ENCODE measurements around the gene NAALADL1. TPM values are rescaled to one million over a fixed set of nuclear protein-coding genes. Genes with fewer than 3 reads are reported as not detected.

Gene NAALADL1
- total and polyA plus RNA-seq, 2 experiments from 2014 or later: 11.1 to 13.7 TPM

DNA sequence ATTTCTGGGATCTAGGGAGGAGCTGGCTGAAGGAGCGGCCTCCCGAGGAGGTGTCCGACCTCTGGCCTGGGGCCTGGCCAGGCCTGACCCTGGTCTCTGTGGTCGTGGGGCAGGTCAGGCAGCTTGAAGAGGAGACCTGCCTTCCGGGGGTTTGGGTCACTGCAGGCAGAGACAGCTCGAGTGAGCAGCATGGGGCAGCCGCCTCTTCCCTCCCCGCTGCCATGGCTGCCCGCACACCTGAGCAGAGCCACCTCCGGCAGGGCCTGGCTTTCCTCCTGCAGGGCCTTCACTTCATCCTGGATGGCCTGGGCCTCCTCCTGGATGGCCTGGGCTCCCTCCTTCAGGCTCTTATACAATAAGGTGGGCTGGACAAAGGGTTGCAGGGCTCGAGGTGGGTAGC, 8.0 kb upstream of the NAALADL1 start (continued):
- TF ChIP-seq, protein P1, sequence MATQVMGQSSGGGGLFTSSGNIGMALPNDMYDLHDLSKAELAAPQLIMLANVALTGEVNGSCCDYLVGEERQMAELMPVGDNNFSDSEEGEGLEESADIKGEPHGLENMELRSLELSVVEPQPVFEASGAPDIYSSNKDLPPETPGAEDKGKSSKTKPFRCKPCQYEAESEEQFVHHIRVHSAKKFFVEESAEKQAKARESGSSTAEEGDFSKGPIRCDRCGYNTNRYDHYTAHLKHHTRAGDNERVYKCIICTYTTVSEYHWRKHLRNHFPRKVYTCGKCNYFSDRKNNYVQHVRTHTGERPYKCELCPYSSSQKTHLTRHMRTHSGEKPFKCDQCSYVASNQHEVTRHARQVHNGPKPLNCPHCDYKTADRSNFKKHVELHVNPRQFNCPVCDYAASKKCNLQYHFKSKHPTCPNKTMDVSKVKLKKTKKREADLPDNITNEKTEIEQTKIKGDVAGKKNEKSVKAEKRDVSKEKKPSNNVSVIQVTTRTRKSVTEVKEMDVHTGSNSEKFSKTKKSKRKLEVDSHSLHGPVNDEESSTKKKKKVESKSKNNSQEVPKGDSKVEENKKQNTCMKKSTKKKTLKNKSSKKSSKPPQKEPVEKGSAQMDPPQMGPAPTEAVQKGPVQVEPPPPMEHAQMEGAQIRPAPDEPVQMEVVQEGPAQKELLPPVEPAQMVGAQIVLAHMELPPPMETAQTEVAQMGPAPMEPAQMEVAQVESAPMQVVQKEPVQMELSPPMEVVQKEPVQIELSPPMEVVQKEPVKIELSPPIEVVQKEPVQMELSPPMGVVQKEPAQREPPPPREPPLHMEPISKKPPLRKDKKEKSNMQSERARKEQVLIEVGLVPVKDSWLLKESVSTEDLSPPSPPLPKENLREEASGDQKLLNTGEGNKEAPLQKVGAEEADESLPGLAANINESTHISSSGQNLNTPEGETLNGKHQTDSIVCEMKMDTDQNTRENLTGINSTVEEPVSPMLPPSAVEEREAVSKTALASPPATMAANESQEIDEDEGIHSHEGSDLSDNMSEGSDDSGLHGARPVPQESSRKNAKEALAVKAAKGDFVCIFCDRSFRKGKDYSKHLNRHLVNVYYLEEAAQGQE (IDR thresholded peaks at IDR 0.05; ENCODE audit: unreplicated experiment): no peak
- no peak for TF ChIP-seq JUNB (IDR thresholded peaks at IDR 0.05; ENCODE audit: unreplicated experiment)

DNA sequence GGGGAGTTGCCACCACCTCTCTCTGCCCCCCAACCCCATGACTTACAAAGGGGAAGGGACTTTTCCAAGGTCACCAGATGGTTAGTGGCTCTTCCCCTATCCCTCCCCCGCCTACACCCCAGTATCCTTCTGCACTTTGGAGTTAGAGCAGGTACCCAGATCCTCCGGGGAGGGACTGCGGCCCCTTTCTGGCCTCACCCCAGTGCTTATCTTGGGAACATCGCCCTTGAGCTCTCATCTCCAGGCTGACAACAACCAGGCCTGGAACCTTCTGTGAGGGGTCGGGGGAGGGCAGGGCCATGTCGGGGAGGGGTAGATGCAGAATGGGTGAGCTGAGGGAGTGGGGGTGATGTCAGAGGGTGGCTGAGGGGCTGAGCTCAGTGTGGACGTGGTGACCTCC, 7.5 kb upstream of the NAALADL1 start:
- Mint-ChIP-seq H3K27me3 (ENCODE audit: insufficient read depth, low read depth, poor library complexity) (peaks cover 2% of the 10 kb centered on the region), H3K9me3 (no peaks in the 10 kb centered on the region)
- H3K27ac ChIP-seq (ENCODE audit: low read depth): no peak overlapping the region
- TF ChIP-seq EZH2 (IDR thresholded peaks at IDR 0.05; ENCODE audit: low read depth, unreplicated experiment) (no peak), EZH2phosphoT487 (IDR thresholded peaks at IDR 0.05; ENCODE audit: unreplicated experiment) (no peak), ZNF331 (CRISPR knock-in tag; IDR thresholded peaks at IDR 0.05; ENCODE audit: low read depth) (no peak), CREB1 (CRISPR knock-in tag; IDR thresholded peaks at IDR 0.05; ENCODE audit: low read depth) (no peak), ZNF114 (CRISPR knock-in tag; IDR thresholded peaks at IDR 0.05) (no peak), STAT1 (IDR thresholded peaks at IDR 0.05; ENCODE audit: unreplicated experiment) (no peak), JUNB (IDR thresholded peaks at IDR 0.05; ENCODE audit: unreplicated experiment) (no peak), NANOG (IDR thresholded peaks at IDR 0.05; ENCODE audit: borderline replicate concordance) (no peak), POLR2AphosphoS5 (IDR thresholded peaks at IDR 0.05; ENCODE audit: low read depth) (no peak)
- TF ChIP-seq, protein P2, sequence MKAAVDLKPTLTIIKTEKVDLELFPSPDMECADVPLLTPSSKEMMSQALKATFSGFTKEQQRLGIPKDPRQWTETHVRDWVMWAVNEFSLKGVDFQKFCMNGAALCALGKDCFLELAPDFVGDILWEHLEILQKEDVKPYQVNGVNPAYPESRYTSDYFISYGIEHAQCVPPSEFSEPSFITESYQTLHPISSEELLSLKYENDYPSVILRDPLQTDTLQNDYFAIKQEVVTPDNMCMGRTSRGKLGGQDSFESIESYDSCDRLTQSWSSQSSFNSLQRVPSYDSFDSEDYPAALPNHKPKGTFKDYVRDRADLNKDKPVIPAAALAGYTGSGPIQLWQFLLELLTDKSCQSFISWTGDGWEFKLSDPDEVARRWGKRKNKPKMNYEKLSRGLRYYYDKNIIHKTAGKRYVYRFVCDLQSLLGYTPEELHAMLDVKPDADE (IDR thresholded peaks at IDR 0.05): no peak
- TF ChIP-seq, protein P3, sequence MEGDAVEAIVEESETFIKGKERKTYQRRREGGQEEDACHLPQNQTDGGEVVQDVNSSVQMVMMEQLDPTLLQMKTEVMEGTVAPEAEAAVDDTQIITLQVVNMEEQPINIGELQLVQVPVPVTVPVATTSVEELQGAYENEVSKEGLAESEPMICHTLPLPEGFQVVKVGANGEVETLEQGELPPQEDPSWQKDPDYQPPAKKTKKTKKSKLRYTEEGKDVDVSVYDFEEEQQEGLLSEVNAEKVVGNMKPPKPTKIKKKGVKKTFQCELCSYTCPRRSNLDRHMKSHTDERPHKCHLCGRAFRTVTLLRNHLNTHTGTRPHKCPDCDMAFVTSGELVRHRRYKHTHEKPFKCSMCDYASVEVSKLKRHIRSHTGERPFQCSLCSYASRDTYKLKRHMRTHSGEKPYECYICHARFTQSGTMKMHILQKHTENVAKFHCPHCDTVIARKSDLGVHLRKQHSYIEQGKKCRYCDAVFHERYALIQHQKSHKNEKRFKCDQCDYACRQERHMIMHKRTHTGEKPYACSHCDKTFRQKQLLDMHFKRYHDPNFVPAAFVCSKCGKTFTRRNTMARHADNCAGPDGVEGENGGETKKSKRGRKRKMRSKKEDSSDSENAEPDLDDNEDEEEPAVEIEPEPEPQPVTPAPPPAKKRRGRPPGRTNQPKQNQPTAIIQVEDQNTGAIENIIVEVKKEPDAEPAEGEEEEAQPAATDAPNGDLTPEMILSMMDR (conservative IDR thresholded peaks at IDR 0.05; ENCODE audit: low read depth in 2 of 2): no peak
- TF ChIP-seq, protein P4, sequence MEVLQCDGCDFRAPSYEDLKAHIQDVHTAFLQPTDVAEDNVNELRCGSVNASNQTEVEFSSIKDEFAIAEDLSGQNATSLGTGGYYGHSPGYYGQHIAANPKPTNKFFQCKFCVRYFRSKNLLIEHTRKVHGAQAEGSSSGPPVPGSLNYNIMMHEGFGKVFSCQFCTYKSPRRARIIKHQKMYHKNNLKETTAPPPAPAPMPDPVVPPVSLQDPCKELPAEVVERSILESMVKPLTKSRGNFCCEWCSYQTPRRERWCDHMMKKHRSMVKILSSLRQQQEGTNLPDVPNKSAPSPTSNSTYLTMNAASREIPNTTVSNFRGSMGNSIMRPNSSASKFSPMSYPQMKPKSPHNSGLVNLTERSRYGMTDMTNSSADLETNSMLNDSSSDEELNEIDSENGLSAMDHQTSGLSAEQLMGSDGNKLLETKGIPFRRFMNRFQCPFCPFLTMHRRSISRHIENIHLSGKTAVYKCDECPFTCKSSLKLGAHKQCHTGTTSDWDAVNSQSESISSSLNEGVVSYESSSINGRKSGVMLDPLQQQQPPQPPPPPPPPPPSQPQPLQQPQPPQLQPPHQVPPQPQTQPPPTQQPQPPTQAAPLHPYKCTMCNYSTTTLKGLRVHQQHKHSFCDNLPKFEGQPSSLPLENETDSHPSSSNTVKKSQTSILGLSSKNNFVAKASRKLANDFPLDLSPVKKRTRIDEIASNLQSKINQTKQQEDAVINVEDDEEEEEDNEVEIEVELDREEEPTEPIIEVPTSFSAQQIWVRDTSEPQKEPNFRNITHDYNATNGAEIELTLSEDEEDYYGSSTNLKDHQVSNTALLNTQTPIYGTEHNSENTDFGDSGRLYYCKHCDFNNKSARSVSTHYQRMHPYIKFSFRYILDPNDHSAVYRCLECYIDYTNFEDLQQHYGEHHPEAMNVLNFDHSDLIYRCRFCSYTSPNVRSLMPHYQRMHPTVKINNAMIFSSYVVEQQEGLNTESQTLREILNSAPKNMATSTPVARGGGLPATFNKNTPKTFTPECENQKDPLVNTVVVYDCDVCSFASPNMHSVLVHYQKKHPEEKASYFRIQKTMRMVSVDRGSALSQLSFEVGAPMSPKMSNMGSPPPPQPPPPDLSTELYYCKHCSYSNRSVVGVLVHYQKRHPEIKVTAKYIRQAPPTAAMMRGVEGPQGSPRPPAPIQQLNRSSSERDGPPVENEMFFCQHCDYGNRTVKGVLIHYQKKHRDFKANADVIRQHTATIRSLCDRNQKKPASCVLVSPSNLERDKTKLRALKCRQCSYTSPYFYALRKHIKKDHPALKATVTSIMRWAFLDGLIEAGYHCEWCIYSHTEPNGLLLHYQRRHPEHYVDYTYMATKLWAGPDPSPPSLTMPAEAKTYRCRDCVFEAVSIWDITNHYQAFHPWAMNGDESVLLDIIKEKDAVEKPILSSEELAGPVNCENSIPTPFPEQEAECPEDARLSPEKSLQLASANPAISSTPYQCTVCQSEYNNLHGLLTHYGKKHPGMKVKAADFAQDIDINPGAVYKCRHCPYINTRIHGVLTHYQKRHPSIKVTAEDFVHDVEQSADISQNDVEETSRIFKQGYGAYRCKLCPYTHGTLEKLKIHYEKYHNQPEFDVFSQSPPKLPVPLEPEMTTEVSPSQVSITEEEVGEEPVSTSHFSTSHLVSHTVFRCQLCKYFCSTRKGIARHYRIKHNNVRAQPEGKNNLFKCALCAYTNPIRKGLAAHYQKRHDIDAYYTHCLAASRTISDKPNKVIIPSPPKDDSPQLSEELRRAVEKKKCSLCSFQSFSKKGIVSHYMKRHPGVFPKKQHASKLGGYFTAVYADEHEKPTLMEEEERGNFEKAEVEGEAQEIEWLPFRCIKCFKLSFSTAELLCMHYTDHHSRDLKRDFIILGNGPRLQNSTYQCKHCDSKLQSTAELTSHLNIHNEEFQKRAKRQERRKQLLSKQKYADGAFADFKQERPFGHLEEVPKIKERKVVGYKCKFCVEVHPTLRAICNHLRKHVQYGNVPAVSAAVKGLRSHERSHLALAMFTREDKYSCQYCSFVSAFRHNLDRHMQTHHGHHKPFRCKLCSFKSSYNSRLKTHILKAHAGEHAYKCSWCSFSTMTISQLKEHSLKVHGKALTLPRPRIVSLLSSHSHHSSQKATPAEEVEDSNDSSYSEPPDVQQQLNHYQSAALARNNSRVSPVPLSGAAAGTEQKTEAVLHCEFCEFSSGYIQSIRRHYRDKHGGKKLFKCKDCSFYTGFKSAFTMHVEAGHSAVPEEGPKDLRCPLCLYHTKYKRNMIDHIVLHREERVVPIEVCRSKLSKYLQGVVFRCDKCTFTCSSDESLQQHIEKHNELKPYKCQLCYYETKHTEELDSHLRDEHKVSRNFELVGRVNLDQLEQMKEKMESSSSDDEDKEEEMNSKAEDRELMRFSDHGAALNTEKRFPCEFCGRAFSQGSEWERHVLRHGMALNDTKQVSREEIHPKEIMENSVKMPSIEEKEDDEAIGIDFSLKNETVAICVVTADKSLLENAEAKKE (CRISPR knock-in tag; IDR thresholded peaks at IDR 0.05): no peak

More for the DNA sequence above, 7.5 kb upstream of the NAALADL1 start:
- Histone ChIP-seq H3K9me2 (ENCODE audit: insufficient read depth) (no peaks in the 10 kb centered on the region), H3K4me3 (no peak overlapping the region), H3K27me3 (ENCODE audit: insufficient read depth) (no peaks in the 10 kb centered on the region), H3K4me2 (no peak overlapping the region), H3K79me2 (replicated peaks; ENCODE audit: insufficient read depth) (no peaks in the 10 kb centered on the region), H2AFZ (no peak overlapping the region), H3K4me1 (ENCODE audit: insufficient read depth) (peaks cover 13% of the 10 kb centered on the region), H4K20me1 (replicated peaks; ENCODE audit: insufficient read depth) (no peaks in the 10 kb centered on the region), H3K36me3 (ENCODE audit: insufficient read depth) (no peaks in the 10 kb centered on the region), H3F3A (replicated peaks; ENCODE audit: low read depth) (no peaks in the 10 kb centered on the region)
- no peak for ATAC-seq
- Mint-ChIP-seq H3K36me3 (ENCODE audit: low read depth) (no peaks in the 10 kb centered on the region), H3K27ac (peak overlapping the region; percentile 93; the same call in 1 of the 2 replicates), H3K4me1 (peaks cover 35% of the 10 kb centered on the region), H3K4me3 (peak overlapping the region; percentile 60; the same call in 2 of the 3 replicates)
- no peak for DNase-seq (ENCODE audit: low spot score)
